Hepatic stellate cell (primary cell): ENCODE data around the gene GPALPP1.
"Not testable (repeated sequence)": the region's sequence is repeated elsewhere in the genome, so short reads cannot be mapped to it uniquely, and the experiment has no call there.

Experiments
- DNase-seq: peaks from one replicate; pipeline ENCODE4 v3.0.0; 2011; ENCODE audit warnings: low spot score

Gene GPALPP1

GRCh38 chr13:45063261-45063860 lies 74.0 kb downstream of the GPALPP1 start:
- DNase-seq = no peak

GRCh38 chr13:45063889-45064288 lies 74.6 kb downstream of the GPALPP1 start:
- not testable (repeated sequence) for DNase-seq

GRCh38 chr13:45064889-45065288 lies 75.6 kb downstream of the GPALPP1 start:
- no peak for DNase-seq

GRCh38 chr13:45068036-45069001 lies 79.0 kb downstream of the GPALPP1 start:
- no peak for DNase-seq

- no peak for DNase-seq
These were observed 84.5 kb downstream of the GPALPP1 start for GRCh38 chr13:45073809-45074208.

GRCh38 chr13:45074721-45075120 lies 85.4 kb downstream of the GPALPP1 start:
- DNase-seq = no peak

GRCh38 chr13:45078003-45078402 lies 88.7 kb downstream of the GPALPP1 start:
- DNase-seq = no peak
